Activated T-cell treated with anti-CD3 and anti-CD28 coated beads for 1 hour (primary cell): ENCODE data around the gene CENPT.
A peak's percentile ranks its signal among the peaks of the same experiment; 100 is the strongest.
"Not testable (repeated sequence)": the region's sequence is repeated elsewhere in the genome, so short reads cannot be mapped to it uniquely, and the experiment has no call there.

ENCODE experiments used
- DNase-seq: peaks from one replicate; pipeline ENCODE4 v3.0.0-alpha.2; 2020; ENCODE audit warnings: low read depth

Gene CENPT

GRCh38 chr16:67846063-67846319, 1.5 kb downstream of the CENPT start:
- no peak for DNase-seq

- no peak for DNase-seq
These were observed 2.0 kb downstream of the CENPT start for GRCh38 chr16:67845291-67846062.

GRCh38 chr16:67844497-67844896, 3.0 kb downstream of the CENPT start:
- no peak for DNase-seq

GRCh38 chr16:67843343-67843765, 4.1 kb downstream of the CENPT start:
- no peak for DNase-seq

- DNase-seq = peak; percentile 35
These were observed 4.8 kb downstream of the CENPT start for GRCh38 chr16:67842509-67843342.

- peak; percentile 89 for DNase-seq
These were observed 5.5 kb downstream of the CENPT start, which contains the start of gene THAP11 for GRCh38 chr16:67841816-67842508. Gene THAP11, plus strand, starts transcription at chr16:67842320. Its CDS starts 235 bp downstream, at chr16:67842555.

DNA sequence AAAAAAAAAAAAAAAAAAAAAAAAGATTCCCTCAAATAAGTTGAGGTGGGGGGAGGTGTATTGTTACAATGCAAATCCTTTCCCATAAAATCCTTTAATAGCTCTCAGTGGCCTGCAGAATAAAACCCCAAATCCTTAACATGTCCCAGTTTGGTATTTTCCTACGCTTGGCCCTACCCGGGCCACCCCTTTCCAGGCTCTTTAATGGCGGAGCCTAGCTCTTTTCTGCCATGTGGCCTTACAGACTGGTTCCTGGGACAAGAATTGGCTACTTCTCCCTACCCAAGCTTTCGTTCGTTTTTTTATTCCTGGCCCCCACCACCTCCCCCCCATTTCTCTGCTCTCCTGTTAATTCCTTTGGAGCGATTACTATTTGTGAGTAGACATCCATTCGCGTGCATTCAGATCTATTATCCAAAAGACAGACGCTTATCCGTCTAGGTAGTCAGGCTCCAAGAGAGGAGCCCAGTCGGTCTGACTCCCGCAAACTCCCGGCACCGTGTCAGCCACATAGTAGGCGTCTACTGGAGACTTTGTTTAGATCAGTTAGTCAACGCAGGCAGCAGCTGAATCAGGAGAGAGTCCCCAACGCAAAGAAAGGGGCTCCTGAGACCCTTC, 6.2 kb downstream of the CENPT start:
- DNase-seq = no peak

GRCh38 chr16:67837811-67838210, 9.7 kb downstream of the CENPT start:
- DNase-seq = no peak

GRCh38 chr16:67837190-67837589, 10.3 kb downstream of the CENPT start:
- DNase-seq = not testable (repeated sequence)

DNA sequence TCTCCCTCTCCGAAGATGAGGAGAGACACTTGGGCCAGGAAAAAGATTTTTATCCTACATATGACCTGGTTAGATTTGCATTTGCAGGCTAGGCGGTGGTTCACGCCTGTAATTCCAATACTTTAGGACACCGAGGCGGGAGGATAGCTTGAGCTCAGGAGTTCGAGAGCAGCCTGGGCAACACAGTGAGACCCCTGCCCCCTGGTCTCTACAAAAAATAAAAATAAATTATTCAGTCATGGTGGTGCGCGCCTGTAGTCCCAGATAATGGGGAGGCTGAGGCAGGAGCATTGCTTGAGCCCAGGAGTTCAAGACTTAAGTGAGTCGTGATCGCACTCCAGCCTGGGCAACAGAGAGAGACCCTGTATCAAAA, 13.3 kb downstream of the CENPT start:
- DNase-seq = no peak

GRCh38 chr16:67833415-67834241, 13.9 kb downstream of the CENPT start:
- peak; percentile 86 for DNase-seq

DNA sequence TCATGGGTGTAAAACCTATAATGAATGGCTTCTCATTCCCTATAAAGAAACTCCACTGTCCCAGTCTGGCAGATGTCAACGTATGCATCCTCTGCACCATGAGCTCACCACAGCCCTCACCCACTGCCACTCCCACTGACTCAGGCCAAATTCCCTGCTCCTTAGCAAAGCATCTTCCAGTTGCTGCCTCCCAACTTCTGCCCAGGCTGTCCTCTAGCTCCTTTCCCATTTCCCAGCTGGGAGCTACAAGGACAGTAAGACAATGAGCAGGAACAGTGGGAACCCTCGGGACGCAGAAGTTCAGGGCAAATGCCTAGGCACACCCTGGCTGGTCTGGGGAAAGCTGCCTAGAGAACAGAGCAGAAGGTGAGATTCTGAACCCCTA, 14.5 kb downstream of the CENPT start:
- no peak for DNase-seq

DNA sequence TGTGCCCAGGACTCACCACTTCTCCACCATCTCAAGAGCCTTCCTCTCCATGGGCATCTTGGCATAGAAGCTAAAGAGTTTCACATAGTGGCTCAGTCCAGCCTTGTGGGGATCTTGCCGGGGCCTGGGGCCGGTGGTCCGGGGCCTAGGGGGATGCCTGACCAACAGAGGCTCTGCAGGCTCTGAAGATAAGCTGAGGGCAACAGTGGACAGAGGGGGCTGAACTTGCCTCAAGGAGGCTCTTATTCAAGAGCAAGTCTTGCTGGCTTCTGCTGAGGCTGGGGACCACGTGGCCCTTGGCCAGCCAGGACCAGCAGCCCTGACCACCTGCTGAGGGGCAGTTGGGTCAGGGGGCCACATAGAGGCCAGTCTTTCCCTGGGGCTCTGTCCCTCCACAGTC, 18.8 kb downstream of the CENPT start:
- DNase-seq = no peak

DNA sequence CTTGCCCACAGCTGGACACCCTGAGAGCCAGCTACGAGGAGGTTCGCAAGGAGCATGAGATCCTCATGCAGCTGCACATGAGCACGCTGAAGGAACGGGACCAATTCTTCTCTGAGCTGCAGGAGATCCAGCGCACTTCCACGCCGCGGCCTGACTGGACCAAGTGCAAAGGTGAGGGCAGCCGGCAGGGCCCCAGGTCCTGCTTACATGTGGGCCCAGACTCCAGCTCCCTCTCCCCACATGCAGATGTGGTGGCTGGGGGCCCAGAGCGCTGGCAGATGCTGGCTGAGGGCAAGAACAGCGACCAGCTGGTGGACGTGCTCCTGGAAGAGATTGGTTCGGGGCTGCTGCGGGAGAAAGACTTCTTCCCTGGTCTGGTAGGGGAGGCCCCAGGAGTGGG, 21.6 kb downstream of the CENPT start:
- DNase-seq = no peak

DNA sequence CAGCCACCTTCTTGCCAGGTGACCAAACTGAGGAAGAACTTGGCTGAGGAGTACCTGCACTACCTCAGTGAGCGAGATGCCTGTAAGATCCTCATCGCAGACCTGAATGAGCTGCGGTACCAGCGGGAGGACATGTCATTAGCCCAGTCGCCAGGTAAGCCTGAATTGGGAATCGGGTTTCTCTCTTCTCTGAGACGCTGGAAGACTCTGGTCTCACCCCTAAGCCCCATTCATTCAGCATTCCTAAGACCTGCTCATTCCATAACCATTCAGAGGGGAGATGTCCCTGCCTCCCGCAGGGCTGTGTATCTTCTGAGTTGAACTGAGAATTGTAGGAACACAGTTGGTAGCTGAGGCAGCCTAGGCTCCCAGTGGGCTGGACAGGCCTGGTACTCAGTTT, 22.4 kb downstream of the CENPT start:
- no peak for DNase-seq

DNA sequence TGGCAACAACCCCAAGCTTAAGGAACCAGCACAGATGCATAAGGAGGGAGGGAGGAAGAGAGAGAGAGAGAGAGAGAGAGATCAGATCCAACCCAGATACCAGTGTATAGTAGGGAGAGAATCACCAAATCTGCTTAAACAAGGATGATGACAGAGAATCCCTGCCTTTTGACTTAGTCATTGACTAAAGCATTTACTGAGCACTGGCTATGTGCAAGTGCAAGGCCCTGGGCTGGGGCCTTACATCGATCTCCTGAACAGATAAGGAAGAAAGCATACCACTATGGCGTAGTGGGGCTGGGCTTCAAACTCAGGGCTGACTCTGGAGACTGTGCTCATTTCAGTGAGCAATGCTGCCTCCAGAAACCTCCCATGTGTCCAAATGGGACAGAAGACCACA, 25.0 kb downstream of the CENPT start:
- no peak for DNase-seq

- DNase-seq = no peak
These were observed 26.8 kb downstream of the CENPT start for GRCh38 chr16:67820608-67821259.

- no peak for DNase-seq
These were observed 32.9 kb downstream of the CENPT start for GRCh38 chr16:67814567-67814966.

- no peak for DNase-seq
These were observed 35.6 kb downstream of the CENPT start for GRCh38 chr16:67811899-67812298.

DNA sequence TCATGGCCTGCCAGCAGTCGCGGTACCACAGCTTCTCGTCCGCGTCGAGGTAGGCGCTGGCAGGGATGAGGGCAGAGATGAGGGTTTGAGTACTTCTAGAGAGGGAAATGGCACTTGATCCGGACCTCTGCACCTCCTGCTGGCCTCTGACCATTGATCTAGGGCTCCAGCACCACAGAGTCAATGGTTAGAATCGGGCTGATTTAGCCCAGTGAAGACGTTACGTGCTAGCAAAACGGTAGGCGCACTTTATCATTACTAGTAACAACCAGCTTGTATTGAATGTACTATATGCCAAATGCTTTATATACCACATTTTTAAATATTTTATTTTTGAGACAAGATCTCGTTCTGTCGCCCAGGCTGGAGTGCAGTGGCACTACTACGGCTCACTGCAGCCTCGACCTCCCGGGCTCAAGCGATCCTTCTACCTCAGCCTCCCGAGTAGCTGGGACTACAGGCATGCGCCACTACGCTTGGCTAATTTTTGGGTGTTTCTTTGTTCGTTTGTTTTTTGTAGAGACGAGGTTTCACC, 40.3 kb downstream of the CENPT start:
- no peak for DNase-seq
